ENCODE measurements around the gene R3HCC1L.

DNA sequence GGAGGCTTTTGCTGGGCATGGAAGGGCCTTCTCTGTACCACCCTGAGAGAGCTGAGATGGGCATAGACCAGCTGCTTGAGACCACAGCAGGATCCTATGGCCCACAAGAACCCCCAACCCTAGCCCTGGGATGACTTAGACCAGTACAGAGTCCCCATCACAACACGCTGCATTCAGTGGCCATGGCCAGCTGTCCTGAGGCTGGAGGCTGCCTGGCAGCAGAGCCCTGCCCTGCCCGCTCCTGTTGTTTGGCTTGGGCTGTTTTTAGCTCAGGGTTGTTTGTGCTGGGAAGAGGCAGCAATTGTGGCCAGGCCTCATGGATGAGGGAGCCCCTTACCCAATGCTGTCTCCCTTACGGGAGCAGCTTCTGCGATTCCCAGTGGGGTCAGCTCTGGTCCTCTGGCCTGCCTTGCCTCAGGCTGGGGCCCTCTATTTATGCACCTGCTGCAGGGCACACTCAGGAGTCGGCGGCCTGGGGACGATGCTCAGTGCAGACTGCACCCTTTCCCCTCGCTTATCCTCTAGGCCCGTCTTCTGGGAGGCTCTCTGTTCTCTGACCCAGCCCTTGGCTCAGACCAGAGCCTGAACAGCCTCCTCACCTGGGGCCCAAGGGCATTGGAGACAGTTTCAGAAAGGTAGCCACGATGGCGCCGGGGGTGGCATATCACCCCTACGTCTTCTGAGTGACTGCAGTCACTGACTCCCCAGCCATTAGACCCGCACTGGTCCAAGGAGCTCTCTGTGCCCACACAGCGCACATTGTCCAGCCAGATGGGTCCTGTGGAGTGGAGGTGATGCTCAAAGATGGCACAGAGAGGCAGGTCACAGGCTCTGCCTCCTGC is 127.2 kb downstream of the R3HCC1L start:
- no peak for TF ChIP-seq POLR2A (IDR thresholded peaks at IDR 0.05)
- TF ChIP-seq, protein P1, sequence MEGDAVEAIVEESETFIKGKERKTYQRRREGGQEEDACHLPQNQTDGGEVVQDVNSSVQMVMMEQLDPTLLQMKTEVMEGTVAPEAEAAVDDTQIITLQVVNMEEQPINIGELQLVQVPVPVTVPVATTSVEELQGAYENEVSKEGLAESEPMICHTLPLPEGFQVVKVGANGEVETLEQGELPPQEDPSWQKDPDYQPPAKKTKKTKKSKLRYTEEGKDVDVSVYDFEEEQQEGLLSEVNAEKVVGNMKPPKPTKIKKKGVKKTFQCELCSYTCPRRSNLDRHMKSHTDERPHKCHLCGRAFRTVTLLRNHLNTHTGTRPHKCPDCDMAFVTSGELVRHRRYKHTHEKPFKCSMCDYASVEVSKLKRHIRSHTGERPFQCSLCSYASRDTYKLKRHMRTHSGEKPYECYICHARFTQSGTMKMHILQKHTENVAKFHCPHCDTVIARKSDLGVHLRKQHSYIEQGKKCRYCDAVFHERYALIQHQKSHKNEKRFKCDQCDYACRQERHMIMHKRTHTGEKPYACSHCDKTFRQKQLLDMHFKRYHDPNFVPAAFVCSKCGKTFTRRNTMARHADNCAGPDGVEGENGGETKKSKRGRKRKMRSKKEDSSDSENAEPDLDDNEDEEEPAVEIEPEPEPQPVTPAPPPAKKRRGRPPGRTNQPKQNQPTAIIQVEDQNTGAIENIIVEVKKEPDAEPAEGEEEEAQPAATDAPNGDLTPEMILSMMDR (IDR thresholded peaks at IDR 0.05) = no peak

All from body of pancreas (tissue), 4 donors.